ENCODE results near the gene UNC13A. TPM values are rescaled to one million over a fixed set of nuclear protein-coding genes. Genes with fewer than 3 reads are reported as not detected.

UNC13A gene
- total and polyA plus RNA-seq, 12 donors: 0.02 to 0.72 (median 0.06) TPM; not detected in 2

DNA sequence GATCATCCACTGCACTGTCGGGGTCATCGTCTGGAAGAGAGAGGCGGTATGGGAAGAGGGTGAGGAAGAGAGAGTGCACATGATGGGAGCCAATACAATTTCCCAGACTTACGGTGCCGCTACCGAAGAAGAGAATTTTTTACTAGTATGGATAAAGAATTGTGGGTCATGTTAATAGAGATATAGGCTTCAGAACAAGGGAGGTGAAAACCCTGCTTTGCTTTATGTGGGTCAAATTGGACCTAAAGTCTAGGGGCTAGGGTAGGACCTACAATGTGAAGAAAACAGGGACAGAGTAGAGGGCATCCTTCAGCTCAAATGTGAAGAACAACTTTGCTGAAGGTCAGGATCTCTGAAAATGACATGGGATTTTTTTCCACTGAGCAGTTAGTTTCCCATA is 29.9 kb downstream of the UNC13A start:
- Histone ChIP-seq H3K4me3 (no peak overlapping the region), H3K27ac (no peak overlapping the region), H3K9me3 (peaks cover 0 to 13% (median 0%) of the 10 kb centered on the region in 11 donors), H3K4me1 (no peaks in the 10 kb centered on the region), H3K27me3 (peaks cover 0 to 3% (median 0%) of the 10 kb centered on the region in 7 donors), H3K36me3 (no peaks in the 10 kb centered on the region)
- TF ChIP-seq, protein P1, sequence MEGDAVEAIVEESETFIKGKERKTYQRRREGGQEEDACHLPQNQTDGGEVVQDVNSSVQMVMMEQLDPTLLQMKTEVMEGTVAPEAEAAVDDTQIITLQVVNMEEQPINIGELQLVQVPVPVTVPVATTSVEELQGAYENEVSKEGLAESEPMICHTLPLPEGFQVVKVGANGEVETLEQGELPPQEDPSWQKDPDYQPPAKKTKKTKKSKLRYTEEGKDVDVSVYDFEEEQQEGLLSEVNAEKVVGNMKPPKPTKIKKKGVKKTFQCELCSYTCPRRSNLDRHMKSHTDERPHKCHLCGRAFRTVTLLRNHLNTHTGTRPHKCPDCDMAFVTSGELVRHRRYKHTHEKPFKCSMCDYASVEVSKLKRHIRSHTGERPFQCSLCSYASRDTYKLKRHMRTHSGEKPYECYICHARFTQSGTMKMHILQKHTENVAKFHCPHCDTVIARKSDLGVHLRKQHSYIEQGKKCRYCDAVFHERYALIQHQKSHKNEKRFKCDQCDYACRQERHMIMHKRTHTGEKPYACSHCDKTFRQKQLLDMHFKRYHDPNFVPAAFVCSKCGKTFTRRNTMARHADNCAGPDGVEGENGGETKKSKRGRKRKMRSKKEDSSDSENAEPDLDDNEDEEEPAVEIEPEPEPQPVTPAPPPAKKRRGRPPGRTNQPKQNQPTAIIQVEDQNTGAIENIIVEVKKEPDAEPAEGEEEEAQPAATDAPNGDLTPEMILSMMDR (IDR thresholded peaks at IDR 0.05): no peak
- WGBS, 2 donors: 80 to 81% methylated on average over 6 of the region's 6 CpGs
- DNase-seq (no peak), ATAC-seq (no peak)
- intact Hi-C loops (cut with DNase I): no loop called here

DNA sequence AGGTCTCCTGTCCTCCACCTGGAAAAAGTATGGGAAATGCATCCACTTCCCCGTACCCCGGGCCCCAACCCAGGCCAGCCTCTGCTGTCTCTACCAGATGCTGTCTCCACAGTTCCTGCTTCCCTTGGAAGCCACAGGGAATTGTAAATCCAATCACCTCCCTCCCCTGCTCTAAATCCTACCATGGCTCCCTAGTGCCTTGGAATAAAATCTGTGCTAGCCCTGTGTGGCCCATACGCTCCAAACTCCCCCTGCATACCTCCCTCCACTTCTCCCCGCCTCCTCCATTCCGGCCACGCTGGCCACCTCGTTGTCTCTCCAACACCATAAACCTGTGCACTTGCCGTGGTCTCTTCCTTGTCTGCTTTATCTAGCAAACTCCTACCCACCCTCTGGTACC is 31.2 kb downstream of the UNC13A start:
- H3K9me3 ChIP-seq: peaks cover 0 to 13% (median 0%) of the 10 kb centered on the region in 11 donors
- TF ChIP-seq, protein P1 (IDR thresholded peaks at IDR 0.05): no peak
- H3K27ac ChIP-seq: no peak overlapping the region
- WGBS, 2 donors: 75 to 85% methylated on average over 8 of the region's 8 CpGs
- H3K36me3 ChIP-seq: no peaks in the 10 kb centered on the region
- no peak for ATAC-seq
- H3K4me1 ChIP-seq: no peaks in the 10 kb centered on the region
- no peak overlapping the region for H3K4me3 ChIP-seq
- intact Hi-C loops (cut with DNase I): no loop called here
- H3K27me3 ChIP-seq: peaks cover 0 to 3% (median 0%) of the 10 kb centered on the region in 7 donors
- no peak for DNase-seq

DNA sequence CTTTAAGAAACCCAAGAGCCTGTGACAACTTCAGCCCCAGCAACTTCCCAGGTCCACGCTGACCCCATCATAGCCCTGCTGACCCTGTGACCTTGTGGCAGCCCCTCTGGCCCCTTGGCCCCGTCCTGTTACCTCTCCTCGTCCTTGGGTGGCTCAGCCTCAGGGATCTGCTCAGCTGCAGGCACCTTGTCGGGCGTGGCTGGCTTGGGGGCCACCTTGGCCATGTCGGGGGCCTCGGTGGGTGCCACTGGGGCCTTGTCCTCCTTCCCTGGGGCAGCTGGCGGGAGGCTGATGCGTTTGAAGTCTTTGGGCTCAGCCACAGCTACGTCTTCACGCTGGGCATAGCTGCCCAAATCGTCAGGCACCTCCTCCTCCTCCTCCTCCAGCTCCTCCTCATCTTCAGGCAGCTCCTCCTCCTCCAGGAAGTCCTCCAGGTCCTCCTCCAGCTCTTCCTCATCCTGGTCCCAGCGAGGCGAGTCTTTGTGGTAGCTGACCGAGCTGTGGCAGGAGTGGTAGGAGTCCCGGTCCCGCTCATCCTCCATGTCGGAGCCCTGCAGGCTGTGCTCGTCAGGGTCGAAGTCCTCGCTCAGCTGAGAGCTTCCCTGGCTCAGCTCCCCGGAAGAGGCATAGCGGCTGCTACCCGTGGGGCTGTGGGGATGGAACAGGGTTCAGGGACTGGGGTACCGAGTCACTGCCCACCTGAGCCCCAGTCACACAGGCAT is 32.2 kb downstream of the UNC13A start:
- WGBS, 2 donors: 85 to 86% methylated on average over 25 of the region's 25 CpGs

DNA sequence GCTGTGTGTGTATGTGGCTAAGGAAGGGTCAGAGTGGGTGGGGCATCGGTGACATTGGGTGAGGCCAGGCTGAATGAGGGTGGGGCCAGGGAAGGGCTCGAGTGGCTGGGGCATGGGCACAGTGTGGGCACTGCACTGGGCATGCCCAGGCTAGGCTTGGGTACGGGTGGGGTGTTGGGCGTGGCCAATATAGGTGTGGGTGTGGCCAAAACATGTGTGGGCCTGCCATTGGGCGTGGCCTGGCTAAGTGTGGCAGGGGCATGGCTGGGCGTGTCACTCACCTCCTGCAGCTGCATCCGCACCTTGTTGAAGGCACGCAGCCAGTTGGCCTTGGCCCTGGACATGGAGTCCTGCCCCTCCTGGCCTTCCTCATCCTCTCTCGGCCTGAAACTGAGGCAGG is 33.2 kb downstream of the UNC13A start:
- 79 to 81% methylated on average over 9 of the region's 9 CpGs for WGBS, 2 donors
- no peak for DNase-seq
- ATAC-seq: peak in 1 of 8 donors; percentile 41
- Histone ChIP-seq H3K27me3 (peaks cover 0 to 3% (median 0%) of the 10 kb centered on the region in 7 donors), H3K27ac (no peak overlapping the region), H3K4me1 (no peaks in the 10 kb centered on the region), H3K4me3 (no peak overlapping the region), H3K36me3 (no peaks in the 10 kb centered on the region), H3K9me3 (peaks cover 0 to 13% (median 0%) of the 10 kb centered on the region in 11 donors)
- TF ChIP-seq, protein P1 (IDR thresholded peaks at IDR 0.05): no peak
- intact Hi-C loops (cut with DNase I): no loop called here

More for the DNA sequence above, 32.2 kb downstream of the UNC13A start:
- intact Hi-C loops (cut with DNase I): no loop called here
- Histone ChIP-seq H3K36me3 (no peaks in the 10 kb centered on the region), H3K4me1 (no peaks in the 10 kb centered on the region), H3K27me3 (peaks cover 0 to 3% (median 0%) of the 10 kb centered on the region in 7 donors), H3K27ac (no peak overlapping the region), H3K9me3 (peaks cover 0 to 13% (median 0%) of the 10 kb centered on the region in 11 donors), H3K4me3 (no peak overlapping the region)
- no peak for DNase-seq
- no peak for ATAC-seq
- TF ChIP-seq, protein P1 (IDR thresholded peaks at IDR 0.05): no peak
